HG03064 (cell line): ENCODE results near the gene ERBB4.

Experiments used
- ATAC-seq: cut with Tn5 transposase; IDR thresholded peaks from one replicate; pipeline ENCODE4 v1.9.1; 2021; ENCODE audit warnings: low read depth; ENCODE audit not compliant: unreplicated experiment

ERBB4 gene

DNA sequence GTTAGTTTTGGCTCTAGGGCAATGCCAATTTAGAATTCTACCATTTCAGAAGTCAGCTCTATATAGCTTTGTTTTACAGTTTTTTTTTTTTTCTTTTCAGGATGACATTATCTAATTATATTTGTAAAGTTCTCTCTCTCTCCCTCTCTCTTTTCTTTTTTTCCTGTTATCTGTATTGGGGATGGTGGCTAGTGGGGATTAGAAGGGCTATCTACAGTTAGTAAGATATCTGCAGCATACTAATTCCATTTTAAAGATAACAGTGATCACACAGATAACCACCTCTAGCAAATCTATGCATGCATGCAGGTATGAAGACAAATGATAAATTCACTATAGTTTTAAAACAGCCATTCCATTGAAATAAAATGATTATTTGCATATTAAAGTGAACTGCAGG lies 438.9 kb downstream of the ERBB4 start:
- no peak for ATAC-seq

DNA sequence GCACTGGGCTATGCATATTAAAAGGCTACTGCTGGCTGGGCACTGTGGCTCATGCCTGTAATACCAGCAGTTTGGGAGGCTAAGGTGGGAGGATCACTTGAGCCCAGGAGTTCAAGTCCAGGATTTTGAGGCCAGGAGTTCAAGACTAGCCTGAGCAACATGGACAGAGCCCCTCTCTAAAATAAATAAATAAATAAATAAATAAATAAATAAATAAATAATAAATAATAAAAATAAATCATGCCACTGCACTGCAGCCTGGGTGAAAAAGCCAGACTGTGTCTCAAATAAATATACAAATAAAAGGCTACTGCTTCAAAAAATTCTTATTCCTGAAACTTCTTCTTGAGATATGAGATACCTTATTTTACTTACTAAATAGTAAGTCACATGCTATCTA lies 439.6 kb downstream of the ERBB4 start:
- no peak for ATAC-seq

DNA sequence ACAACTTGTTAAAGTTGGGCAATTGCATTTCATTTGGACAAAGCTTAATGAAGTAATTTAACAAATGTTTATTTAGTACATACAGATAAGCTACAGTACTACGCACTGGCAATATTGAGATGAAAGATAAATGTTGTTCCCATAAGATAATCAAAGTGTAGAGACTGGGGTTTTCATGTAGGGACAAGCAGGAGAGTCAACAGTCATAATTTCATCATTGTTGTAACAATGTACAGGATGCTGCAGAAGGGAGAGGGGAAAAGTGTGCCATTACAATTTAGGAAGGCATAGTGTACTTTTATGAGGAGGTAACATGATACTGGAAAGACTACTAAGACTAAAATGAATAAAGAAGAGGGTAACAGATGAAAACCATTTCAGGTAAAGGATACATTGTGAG lies 441.6 kb downstream of the ERBB4 start:
- no peak for ATAC-seq

DNA sequence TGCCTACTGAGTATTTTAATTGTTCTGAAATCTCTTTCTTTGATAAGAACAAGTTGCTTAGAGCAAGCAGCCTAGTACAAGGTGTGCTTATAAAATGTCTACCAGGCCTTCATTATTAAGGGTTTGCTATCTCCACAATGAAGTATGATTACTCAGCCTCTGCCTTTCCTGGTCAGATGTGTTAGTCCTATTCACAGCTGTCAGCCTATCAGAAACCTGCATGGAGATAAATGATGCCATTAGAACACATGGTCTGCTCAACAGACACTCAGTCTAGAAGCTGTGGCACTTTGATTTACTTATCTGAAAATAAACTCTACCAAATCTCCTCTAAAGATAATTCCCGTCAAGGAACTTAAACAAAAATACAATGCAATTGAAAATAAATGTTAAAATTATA lies 448.7 kb downstream of the ERBB4 start:
- ATAC-seq, result no peak

DNA sequence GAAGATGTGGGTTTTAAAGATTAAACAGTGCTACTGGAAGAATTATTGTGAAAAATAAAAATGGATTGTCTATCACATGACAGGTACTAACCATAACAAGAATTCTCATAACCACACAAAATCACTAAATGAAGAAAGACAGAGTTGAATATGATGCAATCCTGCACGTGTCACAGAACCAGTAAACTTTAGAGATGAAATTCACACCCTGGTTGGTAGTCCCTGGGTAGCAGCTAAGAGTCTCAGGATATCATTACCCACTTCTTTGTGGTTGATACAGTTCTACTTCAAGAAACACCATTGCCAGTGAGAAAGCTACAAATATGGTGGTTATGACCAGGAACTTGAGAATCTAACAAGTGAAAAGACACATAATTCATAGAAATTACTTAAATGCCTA lies 450.2 kb downstream of the ERBB4 start:
- ATAC-seq, result no peak

DNA sequence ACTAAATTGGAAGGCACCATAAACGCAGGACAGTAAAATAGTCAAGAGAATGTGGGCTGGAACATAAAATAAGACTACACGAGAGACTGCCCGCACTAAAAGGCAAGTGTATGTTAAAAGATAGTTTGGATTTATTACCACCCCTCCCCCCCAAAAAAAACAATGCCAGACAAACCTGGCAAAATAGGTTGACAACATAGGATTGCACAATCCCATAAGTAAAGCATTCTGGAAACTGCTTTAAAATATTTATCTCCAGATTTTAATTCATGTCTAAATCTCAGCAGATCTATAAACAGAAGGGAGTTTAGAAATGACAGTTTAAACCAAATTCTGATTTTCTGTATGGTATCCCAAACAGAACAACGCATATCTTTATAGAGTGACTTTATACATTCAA lies 455.1 kb downstream of the ERBB4 start:
- no peak for ATAC-seq

DNA sequence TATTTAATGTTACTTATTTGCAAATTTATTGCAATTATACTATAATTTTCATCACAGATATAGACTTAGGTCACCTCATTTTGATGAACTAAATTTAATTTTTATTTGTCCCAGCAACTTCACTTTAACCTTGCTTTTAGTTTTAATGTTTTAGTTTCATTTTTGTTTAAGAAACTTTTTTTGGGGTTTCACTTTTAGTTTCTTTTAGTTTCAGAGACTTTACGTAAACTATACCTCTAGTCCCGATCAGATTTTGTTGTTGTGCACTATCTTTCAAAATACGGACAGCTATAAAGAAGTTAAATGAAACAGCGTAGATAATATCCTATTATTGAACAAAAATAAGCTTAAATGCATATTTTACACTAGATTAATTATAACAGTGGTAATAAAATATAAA lies 460.5 kb downstream of the ERBB4 start:
- ATAC-seq, result no peak

DNA sequence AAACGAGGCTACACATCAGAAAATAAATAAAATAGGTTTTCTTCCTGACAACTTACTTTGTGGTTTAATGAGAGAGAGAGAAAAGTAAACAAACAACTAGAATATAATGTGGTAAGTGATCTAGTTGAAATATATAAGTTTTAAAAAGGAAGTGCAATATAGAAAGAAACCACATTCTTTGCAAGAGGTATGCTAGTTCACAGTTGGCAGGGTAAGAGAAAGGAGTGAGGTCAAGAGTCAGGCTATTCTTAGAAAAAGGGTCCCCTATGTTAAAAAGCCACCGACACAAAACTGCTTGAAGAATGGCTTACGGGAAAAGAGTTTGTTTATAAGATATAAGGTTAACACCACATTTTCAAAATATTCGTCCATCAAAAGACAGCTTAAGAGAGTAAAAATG lies 462.1 kb downstream of the ERBB4 start:
- no peak for ATAC-seq

DNA sequence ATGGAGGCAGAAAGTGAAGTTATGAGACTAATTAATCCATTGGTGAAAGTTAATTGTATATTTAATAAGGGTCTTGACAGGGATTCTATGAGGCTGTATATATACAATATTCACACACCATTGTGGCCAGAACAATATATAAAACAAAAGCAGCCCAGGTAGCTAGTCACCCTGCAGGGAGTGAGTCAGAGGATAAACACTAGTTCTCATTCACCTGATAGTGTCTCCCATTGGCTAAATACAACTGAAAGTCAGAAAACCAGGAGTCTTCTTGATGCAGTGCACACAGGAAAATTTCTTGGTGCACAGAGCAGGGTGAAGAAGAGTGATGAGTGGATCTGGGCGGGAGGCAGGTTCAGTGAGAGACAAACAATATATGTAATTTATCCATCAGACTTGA lies 465.2 kb downstream of the ERBB4 start:
- ATAC-seq, result no peak

DNA sequence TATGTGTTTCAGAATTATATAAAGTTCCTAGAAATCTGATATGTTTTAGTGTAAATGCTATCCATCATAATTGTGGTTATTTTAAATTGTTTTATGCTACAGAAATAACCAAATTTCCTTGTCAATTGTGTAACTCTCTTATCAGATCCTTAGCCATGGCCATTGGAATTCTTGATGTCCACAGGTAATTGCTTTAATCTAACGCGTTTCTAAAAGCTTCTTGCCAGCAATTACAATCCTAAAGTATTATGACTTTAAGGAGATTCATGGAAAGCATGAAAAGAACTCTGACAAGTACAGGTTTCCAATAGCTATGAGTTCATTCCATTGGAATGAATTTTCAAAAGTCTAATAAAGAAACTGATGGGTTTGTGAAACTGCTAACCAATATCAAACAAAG lies 472.1 kb downstream of the ERBB4 start:
- ATAC-seq, result no peak

DNA sequence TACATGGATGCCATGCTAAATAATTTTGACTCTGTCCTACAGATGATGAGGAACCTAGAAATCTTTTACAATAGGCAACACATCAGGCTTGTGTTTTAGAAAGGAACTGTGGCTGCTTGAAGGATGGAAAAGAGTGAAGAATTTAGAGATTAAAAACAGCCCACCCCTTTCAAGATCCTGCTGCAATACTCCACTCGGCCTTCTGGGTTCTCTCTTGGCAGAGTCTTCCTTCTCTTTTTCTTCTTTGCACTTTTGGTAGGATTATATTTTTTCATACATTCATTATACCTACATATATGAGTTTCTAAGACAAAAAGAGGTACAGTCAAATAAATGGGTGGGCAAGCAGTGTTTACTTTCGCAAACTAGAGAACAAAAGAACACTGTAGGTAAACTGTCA lies 474.3 kb downstream of the ERBB4 start:
- no peak for ATAC-seq

DNA sequence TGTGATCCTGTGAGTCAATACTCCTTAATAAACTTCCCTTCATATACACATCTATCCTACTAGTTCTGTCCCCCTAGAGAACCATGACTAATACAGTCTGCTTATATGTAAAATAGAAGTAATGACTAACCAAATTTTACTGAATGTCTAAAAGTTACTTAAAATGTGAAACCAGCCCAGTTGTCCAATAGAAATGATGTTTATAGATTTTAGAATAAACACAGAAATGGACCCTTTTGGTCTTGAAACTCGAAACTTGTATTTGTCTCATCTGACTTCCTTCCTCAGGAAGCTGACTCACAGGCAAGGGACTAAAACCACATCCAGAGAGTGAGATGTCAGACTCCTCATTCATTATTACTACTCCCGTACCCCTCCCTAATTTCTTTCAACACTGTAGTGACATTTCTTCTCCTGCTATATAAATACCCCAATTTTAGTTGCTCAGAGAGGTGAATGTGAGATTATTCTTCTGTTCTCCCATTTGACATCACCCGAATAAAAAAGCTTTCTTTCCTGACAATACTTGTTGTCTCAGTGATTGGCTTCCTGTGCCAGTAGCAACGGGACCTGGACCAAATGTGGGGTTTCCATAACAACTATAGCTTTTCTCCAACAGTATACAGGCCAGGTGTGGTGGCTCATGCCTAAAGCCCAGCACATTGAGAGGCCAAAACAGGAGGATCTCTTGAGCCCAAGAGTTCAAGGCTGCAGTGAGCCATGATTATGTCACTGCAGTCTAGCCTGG lies 486.0 kb downstream of the ERBB4 start:
- ATAC-seq, result no peak

DNA sequence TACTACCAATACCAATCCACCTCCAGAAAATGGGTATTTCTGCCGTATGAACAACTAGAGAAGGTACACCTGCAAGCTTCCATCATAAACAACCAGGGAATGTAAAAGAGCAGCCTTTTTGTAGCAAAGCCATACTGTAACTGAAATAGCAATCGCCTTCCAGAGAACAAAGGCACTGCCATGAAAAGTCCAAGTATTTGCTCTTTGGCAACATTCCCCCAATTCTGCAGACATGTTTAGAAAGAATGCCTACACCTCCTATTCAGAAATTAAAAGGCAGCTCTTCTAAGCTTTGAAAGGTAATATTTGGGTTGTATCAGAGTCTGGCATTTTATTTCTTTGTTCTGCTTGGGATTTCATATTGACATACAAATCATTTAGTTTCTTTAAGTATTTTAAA lies 487.7 kb downstream of the ERBB4 start:
- no peak for ATAC-seq

DNA sequence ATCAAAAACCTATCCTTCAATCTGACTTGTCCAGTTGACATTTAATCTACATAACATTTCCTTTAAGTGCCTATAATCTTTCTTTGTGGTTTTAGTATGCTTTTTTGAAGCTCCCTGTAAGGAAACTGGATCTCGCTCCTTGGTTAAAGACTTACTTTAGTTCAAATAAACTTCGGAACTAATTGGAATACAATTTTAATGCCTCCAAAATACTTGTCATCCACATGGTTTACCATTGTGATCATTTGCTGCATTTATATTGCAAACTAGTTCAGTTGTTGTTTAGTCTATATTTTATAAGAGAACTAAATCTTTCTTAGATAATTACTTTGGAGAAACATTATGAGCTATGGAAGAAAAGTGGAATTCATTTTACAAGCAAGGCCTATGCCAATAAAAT lies 496.0 kb downstream of the ERBB4 start:
- ATAC-seq, result no peak

DNA sequence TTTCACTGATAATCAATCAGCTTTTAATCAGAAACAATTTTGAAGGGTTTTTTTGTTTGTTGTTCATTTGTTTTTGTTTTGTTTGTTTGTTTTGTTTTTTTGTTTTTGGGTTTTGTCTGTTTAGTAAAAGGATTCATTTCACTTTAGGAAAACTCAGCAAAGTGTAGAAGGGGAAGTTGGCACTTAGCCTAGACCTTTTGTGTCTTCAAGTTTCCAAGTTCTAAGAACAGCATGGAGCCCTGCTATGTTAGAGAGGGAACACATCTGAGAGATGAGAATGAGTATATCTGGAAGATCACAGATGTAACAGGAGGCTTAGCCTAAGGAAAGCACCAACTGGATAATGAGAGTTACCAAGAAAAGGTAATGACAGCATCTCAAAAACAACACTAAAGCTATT lies 501.5 kb downstream of the ERBB4 start:
- no peak for ATAC-seq

DNA sequence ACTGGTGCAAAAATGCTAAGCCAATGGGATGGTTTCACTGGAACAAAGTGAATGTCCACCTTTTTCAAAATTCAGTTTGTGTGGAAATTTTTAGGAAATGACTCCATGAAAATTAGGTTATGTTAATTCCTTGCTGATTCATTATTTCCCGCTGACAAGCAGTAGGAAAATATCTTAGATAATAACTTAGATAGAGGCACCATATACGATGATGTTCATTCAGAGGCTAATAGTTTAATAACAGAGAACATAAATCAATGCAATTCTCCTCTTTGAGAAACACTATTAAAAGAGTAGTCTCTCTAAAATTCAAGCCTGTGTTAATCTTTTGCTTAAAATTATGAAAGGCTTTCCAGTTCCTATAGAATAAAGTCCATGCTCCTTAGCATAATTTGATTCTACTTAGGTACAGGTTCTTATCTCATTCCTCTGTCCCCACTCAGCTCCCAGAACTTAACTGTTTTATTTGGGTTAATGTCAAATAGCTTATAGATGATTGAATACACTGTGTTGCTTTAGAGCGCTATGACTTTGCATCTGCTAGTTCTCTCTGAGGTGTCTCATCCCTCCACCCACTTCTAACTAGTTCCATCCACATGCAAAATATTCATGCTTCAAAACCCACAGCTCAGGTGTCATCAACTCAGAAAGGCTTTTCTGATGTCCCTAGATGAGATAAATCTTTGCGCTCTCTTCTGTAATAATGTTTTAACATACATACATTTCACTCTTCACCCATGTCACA lies 503.6 kb downstream of the ERBB4 start:
- ATAC-seq, result no peak

DNA sequence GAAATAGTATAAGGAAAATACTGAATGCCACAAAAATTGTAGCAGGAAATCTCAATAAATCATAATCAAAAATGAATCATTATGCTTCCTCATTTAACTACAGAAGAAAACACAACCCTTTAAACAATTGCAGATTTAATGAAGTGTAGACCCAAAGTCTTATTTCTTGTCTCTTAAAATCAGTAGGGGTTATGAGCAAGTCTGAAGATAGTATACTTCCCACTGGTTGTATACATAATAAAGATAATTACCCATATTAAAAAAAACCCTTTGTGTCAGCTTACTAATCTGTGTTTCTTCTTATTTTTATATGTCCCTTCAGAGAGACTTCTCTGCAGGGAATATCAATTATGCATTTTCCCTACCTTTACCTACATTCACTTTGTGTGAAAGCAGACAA lies 504.7 kb downstream of the ERBB4 start:
- ATAC-seq, result no peak

DNA sequence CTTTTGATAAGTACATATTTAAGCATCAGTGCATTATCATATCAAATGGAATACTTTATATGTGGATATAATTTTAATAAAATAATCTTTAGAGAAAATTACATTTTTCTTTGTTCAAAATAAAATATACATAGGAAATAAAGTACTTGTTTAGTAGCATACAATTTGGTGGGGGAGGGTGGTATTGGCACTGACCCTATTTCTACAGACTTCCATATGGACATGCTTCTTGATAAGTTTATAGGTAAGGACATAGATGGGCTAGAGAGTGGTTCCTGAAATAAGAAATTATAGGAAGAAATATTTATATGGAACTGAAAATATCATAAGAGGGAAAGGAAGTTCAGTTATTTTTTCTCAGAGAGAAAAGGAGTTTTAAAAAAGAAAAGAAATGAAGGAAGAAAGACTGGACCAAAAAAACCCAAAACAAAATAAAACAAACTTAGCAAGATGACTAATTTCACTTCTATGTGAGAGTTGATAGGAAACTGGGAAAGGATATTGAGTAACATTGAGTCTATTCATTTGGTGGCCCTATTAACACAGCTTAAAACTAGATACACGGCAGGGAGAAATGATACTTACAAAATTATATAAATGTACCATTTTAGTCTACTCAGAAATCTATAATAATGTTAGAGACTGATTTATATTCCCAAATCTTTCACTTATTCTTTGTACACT lies 505.9 kb downstream of the ERBB4 start:
- ATAC-seq, result no peak

DNA sequence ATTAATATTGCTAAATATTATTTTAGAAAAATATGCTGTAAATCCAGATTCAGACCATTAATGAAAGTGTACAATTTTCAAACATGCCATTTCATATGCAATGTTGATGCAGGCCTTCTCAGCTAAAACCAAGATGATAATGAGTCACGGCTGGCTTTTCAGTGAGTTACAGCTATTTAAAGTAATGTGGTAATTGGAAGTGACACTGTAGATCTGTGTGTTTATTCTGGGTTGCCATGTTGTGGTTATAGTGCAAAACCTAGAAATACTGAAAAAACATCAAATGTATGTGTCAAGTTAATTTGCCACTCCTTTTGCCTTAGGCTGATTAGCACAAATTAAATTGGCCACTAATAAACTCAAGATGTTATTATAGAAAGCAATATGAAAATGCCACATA lies 506.6 kb downstream of the ERBB4 start:
- ATAC-seq, result no peak

DNA sequence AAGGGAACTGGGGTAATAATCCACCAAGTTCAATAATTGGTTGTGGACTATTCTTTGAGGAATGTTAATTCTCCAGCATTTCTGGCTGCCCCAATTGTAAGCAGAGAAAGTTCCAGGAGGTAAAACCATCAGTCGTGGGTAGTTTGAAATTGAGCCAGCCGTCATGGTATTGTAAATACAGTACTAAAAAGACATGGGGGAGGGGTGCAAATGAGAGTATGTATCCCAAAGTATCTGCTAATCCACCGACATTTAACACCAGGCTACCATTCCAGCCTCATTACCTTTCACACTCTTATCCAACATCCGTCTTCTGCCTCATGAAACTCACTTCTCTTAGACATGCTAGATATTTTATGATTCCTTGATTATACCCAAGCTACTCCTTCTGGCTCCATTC lies 507.9 kb downstream of the ERBB4 start:
- no peak for ATAC-seq

DNA sequence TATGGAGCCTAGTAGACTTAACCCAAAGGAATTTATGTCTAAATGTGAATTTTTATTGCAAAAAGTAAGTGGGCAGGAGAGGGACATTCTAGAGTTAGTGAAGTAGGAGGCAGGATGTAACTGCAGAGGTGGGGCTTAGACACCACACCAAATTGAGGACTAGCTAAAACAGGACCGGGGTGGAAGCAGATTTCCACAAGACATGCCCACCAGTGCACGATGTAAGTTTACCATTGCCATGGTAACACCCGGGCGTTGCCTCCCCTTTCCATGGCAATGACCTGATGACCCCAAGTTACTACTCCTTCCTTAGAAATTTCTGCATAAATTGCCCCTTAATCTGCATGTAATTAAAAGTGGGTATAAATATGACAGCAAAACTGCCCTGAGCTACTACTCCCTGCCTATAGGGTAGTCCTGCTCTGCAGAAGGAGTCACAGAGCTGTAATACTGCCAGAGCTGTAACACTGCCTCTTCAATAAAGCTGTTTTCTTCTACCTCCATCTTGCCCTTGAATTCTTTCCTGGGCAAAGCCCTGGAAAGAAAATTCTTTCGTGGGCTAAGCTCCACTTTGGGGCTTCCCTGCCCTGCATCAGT lies 509.7 kb downstream of the ERBB4 start:
- no peak for ATAC-seq
